Fibroblast of peridontal ligament (primary cell): ENCODE results near the gene PSMA3.

Experiments
- DNase-seq: peaks from one replicate; pipeline ENCODE4 v3.0.0-alpha.2; 2010; ENCODE audit errors: extremely low read depth

Gene PSMA3

GRCh38 chr14:58270628-58271027 is 26.0 kb downstream of the PSMA3 start:
- no peak for DNase-seq

- DNase-seq = peak; percentile 38
Observed at GRCh38 chr14:58272588-58273372, 28.1 kb downstream of the PSMA3 start.

GRCh38 chr14:58274881-58275280 is 30.2 kb downstream of the PSMA3 start:
- no peak for DNase-seq

GRCh38 chr14:58275527-58276190 is 31.0 kb downstream of the PSMA3 start:
- DNase-seq = no peak

GRCh38 chr14:58276208-58276607 is 31.6 kb downstream of the PSMA3 start:
- no peak for DNase-seq

- DNase-seq = no peak
Observed at GRCh38 chr14:58278177-58278576, 33.5 kb downstream of the PSMA3 start.

- peak; percentile 94 for DNase-seq
Observed at GRCh38 chr14:58280954-58281787, 36.5 kb downstream of the PSMA3 start.

GRCh38 chr14:58281969-58282368 is 37.3 kb downstream of the PSMA3 start:
- no peak for DNase-seq

- DNase-seq = no peak
Observed at GRCh38 chr14:58282925-58283593, 38.4 kb downstream of the PSMA3 start.

GRCh38 chr14:58283730-58284129 is 39.1 kb downstream of the PSMA3 start:
- no peak for DNase-seq

- DNase-seq = no peak
Observed at GRCh38 chr14:58285132-58285531, 40.5 kb downstream of the PSMA3 start.

GRCh38 chr14:58287607-58288042 is 43.0 kb downstream of the PSMA3 start:
- DNase-seq = no peak

- peak; percentile 77 for DNase-seq
Observed at GRCh38 chr14:58288106-58288792, 43.6 kb downstream of the PSMA3 start.

GRCh38 chr14:58291646-58292045 is 47.0 kb downstream of the PSMA3 start:
- no peak for DNase-seq

- no peak for DNase-seq
Observed at GRCh38 chr14:58292187-58292586, 47.5 kb downstream of the PSMA3 start.

GRCh38 chr14:58294201-58294600 is 49.6 kb downstream of the PSMA3 start:
- no peak for DNase-seq

- DNase-seq = no peak
Observed at GRCh38 chr14:58296726-58297125, 52.1 kb downstream of the PSMA3 start.

- no peak for DNase-seq
Observed at GRCh38 chr14:58297412-58297761, 52.7 kb downstream of the PSMA3 start.

- peak; percentile 100 for DNase-seq
Observed at GRCh38 chr14:58297762-58298476, 53.3 kb downstream of the PSMA3 start.
